Urinary bladder (tissue), 4 donors: ENCODE measurements around the gene TCAP. TPM values are rescaled to one million over a fixed set of nuclear protein-coding genes. Genes with fewer than 3 reads are reported as not detected.

Source experiments
- DNase-seq: peaks from one replicate; pipeline ENCODE4 v3.0.0-alpha.2; 2015; ENCODE audit errors: extremely low spot score
- H3K27ac ChIP-seq: one replicate; pipeline ENCODE4 v1.5.1; 2013; ENCODE audit warnings: low read depth, mild to moderate bottlenecking, moderate library complexity
- H3K36me3 ChIP-seq: one replicate; pipeline ENCODE4 v1.6.1; 2013; ENCODE audit warnings: mild to moderate bottlenecking, moderate library complexity; ENCODE audit not compliant: insufficient read depth
- H3K4me1 ChIP-seq: one replicate; pipeline ENCODE4 v1.6.1; 2013; ENCODE audit warnings: mild to moderate bottlenecking, moderate library complexity; ENCODE audit not compliant: insufficient read depth
- H3K4me3 ChIP-seq: one replicate; pipeline ENCODE4 v1.5.1; 2013; ENCODE audit warnings: low read depth, low read length
- WGBS: extraction: QIAGEN DNeasy Blood & Tissue Kit; methylation state at CpG from one replicate; pipeline ENCODE4 v1.1.7; 2013; 5-methylcytosine and 5-hydroxymethylcytosine counted together
- polyA plus RNA-seq: library from polyadenylated mRNA; stranded (reverse); fragments of 200-250 nt; gene quantifications from one replicate; pipeline ENCODE4 v1.2.3, GENCODE V29; 2013
- total RNA-seq: library from RNA; depleted of rRNA; stranded (reverse); fragments of >200 nt; gene quantifications from one replicate; pipeline ENCODE4 v1.2.3, GENCODE V29; 2014
- donor health status: healthy with polysubstance abuse.
- donor health status: healthy.

TCAP gene
- total RNA-seq: 3.3 TPM
- polyA plus RNA-seq: 0.73 TPM

- H3K36me3 ChIP-seq: no peaks in the 10 kb centered on the region
- DNase-seq: no peak
- WGBS: 47% methylated on average over 15 of the region's 15 CpGs
- H3K27ac ChIP-seq: no peak within 1 kb of the TSS
- H3K4me1 ChIP-seq: no peaks in the 10 kb centered on the region
- no peak within 1 kb of the TSS for H3K4me3 ChIP-seq
Measured at GRCh38 chr17:39664581-39665561, at the start of gene TCAP. Gene TCAP (plus strand): TSS chr17:39665349. CDS start chr17:39665360, 11 bp downstream.

GRCh38 chr17:39615434-39615833, 49.7 kb upstream of the TCAP start:
- DNase-seq: no peak
- Histone ChIP-seq H3K4me3 (no peak overlapping the region), H3K36me3 (no peaks in the 10 kb centered on the region), H3K27ac (no peak overlapping the region), H3K4me1 (no peaks in the 10 kb centered on the region)
- 48% methylated on average over 6 of the region's 6 CpGs for WGBS

- Histone ChIP-seq H3K4me3 (peak overlapping the region; percentile 54), H3K36me3 (no peaks in the 10 kb centered on the region), H3K4me1 (no peaks in the 10 kb centered on the region), H3K27ac (no peak overlapping the region)
- no peak for DNase-seq
- 81% methylated on average over 3 of the region's 3 CpGs for WGBS
Measured at GRCh38 chr17:39617100-39617445, 48.1 kb upstream of the TCAP start.

- DNase-seq: no peak
- peak overlapping the region; percentile 54 for H3K4me3 ChIP-seq
- WGBS: under 1% methylated on average over 79 of the region's 79 CpGs
- H3K27ac ChIP-seq: no peak overlapping the region
- no peaks in the 10 kb centered on the region for H3K4me1 ChIP-seq
- no peaks in the 10 kb centered on the region for H3K36me3 ChIP-seq
Measured at GRCh38 chr17:39617446-39618245, 47.5 kb upstream of the TCAP start.

GRCh38 chr17:39618246-39618913, 46.8 kb upstream of the TCAP start:
- Histone ChIP-seq H3K4me1 (no peaks in the 10 kb centered on the region), H3K27ac (no peak overlapping the region), H3K36me3 (no peaks in the 10 kb centered on the region), H3K4me3 (peak overlapping the region; percentile 54)
- 3% methylated on average over 33 of the region's 33 CpGs for WGBS
- no peak for DNase-seq

GRCh38 chr17:39618956-39619785, 46.0 kb upstream of the TCAP start:
- Histone ChIP-seq H3K36me3 (no peaks in the 10 kb centered on the region), H3K4me3 (no peak overlapping the region), H3K27ac (no peak overlapping the region), H3K4me1 (no peaks in the 10 kb centered on the region)
- WGBS: 53% methylated on average over 13 of the region's 13 CpGs
- no peak for DNase-seq

- Histone ChIP-seq H3K36me3 (no peaks in the 10 kb centered on the region), H3K4me1 (no peaks in the 10 kb centered on the region), H3K4me3 (no peak overlapping the region), H3K27ac (no peak overlapping the region)
- DNase-seq: no peak
- WGBS: 39% methylated on average over 1 of the region's 1 CpG
Measured at GRCh38 chr17:39619786-39620101, 45.4 kb upstream of the TCAP start.

GRCh38 chr17:39621523-39622379, 43.4 kb upstream of the TCAP start:
- Histone ChIP-seq H3K4me3 (no peak overlapping the region), H3K27ac (no peak overlapping the region), H3K36me3 (no peaks in the 10 kb centered on the region), H3K4me1 (no peaks in the 10 kb centered on the region)
- peak; percentile 72 for DNase-seq
- WGBS: 8% methylated on average over 26 of the region's 26 CpGs

GRCh38 chr17:39622380-39623006, 42.7 kb upstream of the TCAP start:
- Histone ChIP-seq H3K36me3 (no peaks in the 10 kb centered on the region), H3K27ac (no peak overlapping the region), H3K4me1 (no peaks in the 10 kb centered on the region), H3K4me3 (no peak overlapping the region)
- no peak for DNase-seq
- WGBS: 56% methylated on average over 16 of the region's 16 CpGs

GRCh38 chr17:39623356-39623950, 41.7 kb upstream of the TCAP start:
- no peak for DNase-seq
- H3K4me1 ChIP-seq: no peaks in the 10 kb centered on the region
- WGBS: 8% methylated on average over 16 of the region's 16 CpGs
- no peak overlapping the region for H3K4me3 ChIP-seq
- H3K27ac ChIP-seq: no peak overlapping the region
- H3K36me3 ChIP-seq: no peaks in the 10 kb centered on the region

- Histone ChIP-seq H3K36me3 (no peaks in the 10 kb centered on the region), H3K4me3 (no peak overlapping the region), H3K4me1 (no peaks in the 10 kb centered on the region), H3K27ac (no peak overlapping the region)
- WGBS: 71% methylated on average over 8 of the region's 8 CpGs
- no peak for DNase-seq
Measured at GRCh38 chr17:39624313-39624712, 40.8 kb upstream of the TCAP start.
